ENCODE results near the gene RXFP4. TPM values are rescaled to one million over a fixed set of nuclear protein-coding genes. Genes with fewer than 3 reads are reported as not detected.

RXFP4 gene
- total and polyA plus RNA-seq, 4 donors: not detected

DNA sequence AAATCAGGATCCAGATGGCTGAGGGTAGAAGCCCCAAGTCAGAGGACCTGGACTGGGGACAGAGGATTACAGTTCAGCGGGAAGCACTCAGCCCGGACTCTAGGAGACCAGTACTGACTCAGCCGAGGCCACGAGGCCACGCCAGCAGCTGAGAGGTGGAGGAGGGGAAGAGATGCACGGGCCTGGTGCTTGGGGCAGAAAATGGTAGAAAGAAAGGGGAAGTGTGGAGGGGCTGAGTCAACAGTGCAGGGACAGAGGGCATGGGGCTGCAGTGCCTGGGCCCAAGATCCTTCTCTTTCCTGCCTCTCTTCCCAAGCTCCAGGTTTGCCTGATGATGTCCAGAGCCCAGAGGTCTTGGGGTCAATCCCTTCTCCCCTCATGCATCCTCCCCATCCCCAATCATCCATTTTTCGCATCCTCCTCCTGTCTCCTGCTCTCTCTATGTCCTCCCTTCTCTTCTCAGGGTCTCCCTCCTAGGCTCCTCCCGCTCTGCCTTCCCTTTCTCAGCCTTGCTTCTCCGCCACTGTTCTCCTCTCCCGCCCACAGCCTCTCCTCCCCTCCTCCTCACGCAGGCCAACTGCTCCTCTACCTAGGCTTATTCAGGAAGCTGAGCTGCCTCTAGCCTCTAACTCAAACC, 29.2 kb downstream of the RXFP4 start:
- peaks cover 7 to 44% (median 24%) of the 10 kb centered on the region in 4 donors for H3K4me1 ChIP-seq (ENCODE audit: control insufficient read depth in 4 of 4, insufficient read depth in 4 of 4, low read length in 3 of 4)
- peaks cover 0 to 2% (median 0%) of the 10 kb centered on the region in 4 donors for H3K36me3 ChIP-seq (ENCODE audit: control insufficient read depth in 4 of 4, insufficient read depth in 3 of 4, low read depth in 1 of 4, low read length in 3 of 4)
- no peaks in the 10 kb centered on the region for H3K9me3 ChIP-seq (ENCODE audit: control insufficient read depth in 4 of 4, low read length in 3 of 4)
- no peak for DNase-seq (ENCODE audit: low spot score)
- H3K9ac ChIP-seq (ENCODE audit: low read depth in 1 of 2, low read length in 2 of 2): no peak overlapping the region
- H3K4me3 ChIP-seq (ENCODE audit: low read depth in 1 of 3, low read length in 3 of 3): no peak overlapping the region
- peak overlapping the region; percentile 23 to 43 for H3K27ac ChIP-seq (ENCODE audit: low read depth in 1 of 2, low read length in 2 of 2)
- TF ChIP-seq FOXA1 (IDR thresholded peaks at IDR 0.05): no peak
- TF ChIP-seq YY1 (IDR thresholded peaks at IDR 0.05): no peak
- no peak for TF ChIP-seq HNF4G (IDR thresholded peaks at IDR 0.05)
- no peak for TF ChIP-seq JUND (IDR thresholded peaks at IDR 0.05)
- TF ChIP-seq, protein P1, sequence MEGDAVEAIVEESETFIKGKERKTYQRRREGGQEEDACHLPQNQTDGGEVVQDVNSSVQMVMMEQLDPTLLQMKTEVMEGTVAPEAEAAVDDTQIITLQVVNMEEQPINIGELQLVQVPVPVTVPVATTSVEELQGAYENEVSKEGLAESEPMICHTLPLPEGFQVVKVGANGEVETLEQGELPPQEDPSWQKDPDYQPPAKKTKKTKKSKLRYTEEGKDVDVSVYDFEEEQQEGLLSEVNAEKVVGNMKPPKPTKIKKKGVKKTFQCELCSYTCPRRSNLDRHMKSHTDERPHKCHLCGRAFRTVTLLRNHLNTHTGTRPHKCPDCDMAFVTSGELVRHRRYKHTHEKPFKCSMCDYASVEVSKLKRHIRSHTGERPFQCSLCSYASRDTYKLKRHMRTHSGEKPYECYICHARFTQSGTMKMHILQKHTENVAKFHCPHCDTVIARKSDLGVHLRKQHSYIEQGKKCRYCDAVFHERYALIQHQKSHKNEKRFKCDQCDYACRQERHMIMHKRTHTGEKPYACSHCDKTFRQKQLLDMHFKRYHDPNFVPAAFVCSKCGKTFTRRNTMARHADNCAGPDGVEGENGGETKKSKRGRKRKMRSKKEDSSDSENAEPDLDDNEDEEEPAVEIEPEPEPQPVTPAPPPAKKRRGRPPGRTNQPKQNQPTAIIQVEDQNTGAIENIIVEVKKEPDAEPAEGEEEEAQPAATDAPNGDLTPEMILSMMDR (IDR thresholded peaks at IDR 0.05; ENCODE audit: low read depth, low read length, missing input control): no peak
- TF ChIP-seq EGR1 (IDR thresholded peaks at IDR 0.05; ENCODE audit: low read depth in 2 of 2): no peak
- no peak for TF ChIP-seq RAD21 (IDR thresholded peaks at IDR 0.05)
- WGBS: 69% methylated on average over 11 of the region's 11 CpGs
- no peaks in the 10 kb centered on the region for H3K27me3 ChIP-seq (ENCODE audit: control insufficient read depth in 4 of 4, insufficient read depth in 4 of 4, low read length in 3 of 4)

DNA sequence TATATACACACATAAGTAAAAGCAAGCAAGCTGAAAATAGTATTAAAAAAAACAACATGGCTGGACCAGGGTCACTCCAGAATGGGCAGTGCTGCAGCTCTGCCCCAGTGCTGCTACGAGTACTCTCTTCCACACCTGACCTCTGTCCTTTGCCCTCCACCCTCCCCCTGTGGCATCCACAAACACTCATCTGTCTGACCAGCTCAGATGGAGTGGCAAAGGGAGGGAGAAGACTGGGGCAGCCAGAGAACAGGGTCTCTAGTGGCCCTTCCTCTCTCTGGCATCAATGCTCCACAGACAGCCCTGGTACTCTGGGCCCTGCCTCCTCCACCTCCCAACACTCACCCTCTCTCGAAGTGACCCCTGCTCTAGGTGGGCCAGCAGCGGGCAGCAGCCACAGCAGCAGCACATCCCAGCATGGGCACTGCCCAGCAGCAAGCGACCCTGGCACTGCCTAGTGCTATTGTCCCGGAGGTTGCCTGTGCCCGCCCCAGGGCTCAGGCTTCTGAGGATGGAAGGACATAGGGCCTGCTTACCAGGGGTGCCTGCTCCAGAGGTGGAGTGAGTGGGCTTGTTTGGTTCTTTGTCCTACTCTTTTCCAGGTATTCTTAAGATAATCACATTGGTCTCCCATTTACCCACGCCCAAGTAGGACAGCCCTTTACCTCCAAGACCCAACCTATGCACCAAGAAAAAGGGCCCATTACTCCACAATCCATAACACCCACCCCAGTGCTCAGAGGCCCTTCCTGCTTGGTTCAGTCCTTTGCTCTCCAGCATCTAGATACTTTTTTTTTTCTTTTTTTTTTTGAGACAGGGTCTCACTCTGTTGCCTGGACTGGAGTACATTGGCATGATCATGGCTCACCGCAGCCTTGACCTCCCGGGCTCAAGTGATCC, 30.7 kb downstream of the RXFP4 start:
- Histone ChIP-seq H3K4me3 (ENCODE audit: low read depth in 1 of 3, low read length in 3 of 3) (no peak overlapping the region), H3K36me3 (ENCODE audit: control insufficient read depth in 4 of 4, insufficient read depth in 3 of 4, low read depth in 1 of 4, low read length in 3 of 4) (peaks cover 0 to 2% (median 0%) of the 10 kb centered on the region in 4 donors), H3K27ac (ENCODE audit: low read depth in 1 of 2, low read length in 2 of 2) (peak overlapping the region in 1 of 2 donors; percentile 40), H3K9me3 (ENCODE audit: control insufficient read depth in 4 of 4, low read length in 3 of 4) (no peaks in the 10 kb centered on the region), H3K4me1 (ENCODE audit: control insufficient read depth in 4 of 4, insufficient read depth in 4 of 4, low read length in 3 of 4) (peaks cover 12 to 47% (median 26%) of the 10 kb centered on the region in 4 donors), H3K27me3 (ENCODE audit: control insufficient read depth in 4 of 4, insufficient read depth in 4 of 4, low read length in 3 of 4) (no peaks in the 10 kb centered on the region), H3K9ac (ENCODE audit: low read depth in 1 of 2, low read length in 2 of 2) (no peak overlapping the region)
- 77% methylated on average over 9 of the region's 9 CpGs for WGBS
- TF ChIP-seq RXRA (IDR thresholded peaks at IDR 0.05) (peak in 1 of 2 donors; percentile 17), GABPA (IDR thresholded peaks at IDR 0.05 in 1 of 2, conservative IDR thresholded peaks at IDR 0.05 in 1 of 2) (no peak), YY1 (IDR thresholded peaks at IDR 0.05) (peak; percentile 10), HNF4A (conservative IDR thresholded peaks at IDR 0.05) (peak; percentile 61 to 69), SP1 (IDR thresholded peaks at IDR 0.05) (peak; percentile 40)
- TF ChIP-seq, protein P2, sequence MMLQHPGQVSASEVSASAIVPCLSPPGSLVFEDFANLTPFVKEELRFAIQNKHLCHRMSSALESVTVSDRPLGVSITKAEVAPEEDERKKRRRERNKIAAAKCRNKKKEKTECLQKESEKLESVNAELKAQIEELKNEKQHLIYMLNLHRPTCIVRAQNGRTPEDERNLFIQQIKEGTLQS (IDR thresholded peaks at IDR 0.05): no peak
- DNase-seq (ENCODE audit: low spot score): no peak

DNA sequence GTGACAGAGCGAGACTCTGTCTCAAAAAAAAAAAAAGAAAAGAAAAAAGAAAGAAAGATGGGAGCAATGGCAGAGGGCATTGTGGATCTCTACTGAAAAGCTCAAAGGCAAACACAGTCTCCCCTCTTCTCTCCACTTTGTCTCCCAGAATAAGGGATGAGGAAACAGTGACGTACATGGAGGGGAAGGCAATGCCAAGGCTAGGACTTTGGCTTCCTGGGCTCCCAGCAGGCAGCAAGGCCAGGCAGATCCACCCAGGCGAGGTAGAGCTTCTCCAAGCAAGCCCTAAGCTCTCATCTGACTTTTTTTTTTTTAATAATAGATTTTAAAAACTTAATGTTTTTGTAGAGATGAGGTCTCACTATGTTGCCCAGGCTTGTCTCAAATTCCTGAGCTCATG, 32.3 kb downstream of the RXFP4 start:
- Histone ChIP-seq H3K4me1 (ENCODE audit: control insufficient read depth in 4 of 4, insufficient read depth in 4 of 4, low read length in 3 of 4) (peaks cover 9 to 44% (median 15%) of the 10 kb centered on the region in 4 donors), H3K36me3 (ENCODE audit: control insufficient read depth in 4 of 4, insufficient read depth in 3 of 4, low read depth in 1 of 4, low read length in 3 of 4) (peaks cover 0 to 2% (median 0%) of the 10 kb centered on the region in 4 donors), H3K9me3 (ENCODE audit: control insufficient read depth in 4 of 4, low read length in 3 of 4) (no peaks in the 10 kb centered on the region), H3K27ac (ENCODE audit: low read depth in 1 of 2, low read length in 2 of 2) (no peak overlapping the region), H3K4me3 (ENCODE audit: low read depth in 1 of 3, low read length in 3 of 3) (no peak overlapping the region), H3K27me3 (ENCODE audit: control insufficient read depth in 4 of 4, insufficient read depth in 4 of 4, low read length in 3 of 4) (no peaks in the 10 kb centered on the region), H3K9ac (ENCODE audit: low read depth in 1 of 2, low read length in 2 of 2) (no peak overlapping the region)
- no peak for DNase-seq (ENCODE audit: low spot score)
- TF ChIP-seq, protein P3, sequence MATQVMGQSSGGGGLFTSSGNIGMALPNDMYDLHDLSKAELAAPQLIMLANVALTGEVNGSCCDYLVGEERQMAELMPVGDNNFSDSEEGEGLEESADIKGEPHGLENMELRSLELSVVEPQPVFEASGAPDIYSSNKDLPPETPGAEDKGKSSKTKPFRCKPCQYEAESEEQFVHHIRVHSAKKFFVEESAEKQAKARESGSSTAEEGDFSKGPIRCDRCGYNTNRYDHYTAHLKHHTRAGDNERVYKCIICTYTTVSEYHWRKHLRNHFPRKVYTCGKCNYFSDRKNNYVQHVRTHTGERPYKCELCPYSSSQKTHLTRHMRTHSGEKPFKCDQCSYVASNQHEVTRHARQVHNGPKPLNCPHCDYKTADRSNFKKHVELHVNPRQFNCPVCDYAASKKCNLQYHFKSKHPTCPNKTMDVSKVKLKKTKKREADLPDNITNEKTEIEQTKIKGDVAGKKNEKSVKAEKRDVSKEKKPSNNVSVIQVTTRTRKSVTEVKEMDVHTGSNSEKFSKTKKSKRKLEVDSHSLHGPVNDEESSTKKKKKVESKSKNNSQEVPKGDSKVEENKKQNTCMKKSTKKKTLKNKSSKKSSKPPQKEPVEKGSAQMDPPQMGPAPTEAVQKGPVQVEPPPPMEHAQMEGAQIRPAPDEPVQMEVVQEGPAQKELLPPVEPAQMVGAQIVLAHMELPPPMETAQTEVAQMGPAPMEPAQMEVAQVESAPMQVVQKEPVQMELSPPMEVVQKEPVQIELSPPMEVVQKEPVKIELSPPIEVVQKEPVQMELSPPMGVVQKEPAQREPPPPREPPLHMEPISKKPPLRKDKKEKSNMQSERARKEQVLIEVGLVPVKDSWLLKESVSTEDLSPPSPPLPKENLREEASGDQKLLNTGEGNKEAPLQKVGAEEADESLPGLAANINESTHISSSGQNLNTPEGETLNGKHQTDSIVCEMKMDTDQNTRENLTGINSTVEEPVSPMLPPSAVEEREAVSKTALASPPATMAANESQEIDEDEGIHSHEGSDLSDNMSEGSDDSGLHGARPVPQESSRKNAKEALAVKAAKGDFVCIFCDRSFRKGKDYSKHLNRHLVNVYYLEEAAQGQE (IDR thresholded peaks at IDR 0.05): no peak
- no peak for TF ChIP-seq NR2F2 (IDR thresholded peaks at IDR 0.05)
- WGBS: 80% methylated on average over 3 of the region's 3 CpGs

Data from liver (tissue), 9 donors.